H1 (cell line): Measurements from ENCODE around the gene VAPB. TPM values are rescaled to one million over a fixed set of nuclear protein-coding genes. Genes with fewer than 3 reads are reported as not detected.

ENCODE experiments used
- CTCF ChIA-PET: fragments of 300-600 bp; sonication (Branson Sonifier 250); formaldehyde crosslinking; loops from one replicate; lab custom pipeline; 2021; ENCODE audit not compliant: partially characterized antibody; lab: Charles Lee
- POLR2A ChIA-PET: fragments of 300-600 bp; sonication (Branson Sonifier 250); formaldehyde crosslinking; loops from one replicate; lab custom pipeline; 2021; ENCODE audit warnings: inconsistent platforms; ENCODE audit not compliant: partially characterized antibody; lab: Charles Lee
- DNase-seq, 2 experiments: peaks; one replicate each; pipeline versions ENCODE4 v3.0.0 to v3.0.0-alpha.2; 2010 to 2022; ENCODE audit warnings: low spot score in 2 of 2, low read depth in 1 of 2, mixed read lengths in 1 of 2
- FAIRE-seq: peaks from 2 replicates; lab custom pipeline; 2011; peaks lifted over from hg19 to GRCh38; lab: Jason Lieb, UNC
- H2AFZ ChIP-seq: 2 replicates; pipeline ENCODE4 v1.8.1; 2012; ENCODE audit warnings: low read length, inconsistent platforms
- H2AK5ac ChIP-seq: 2 replicates; pipeline ENCODE4 v1.6.1; 2013; ENCODE audit warnings: low read depth, low read length
- H2BK120ac ChIP-seq: replicated peaks from 2 replicates; pipeline ENCODE3; 2013; ENCODE audit warnings: low read depth, low read length, inconsistent platforms
- H2BK12ac ChIP-seq: 2 replicates; pipeline ENCODE4 v1.6.1; 2013; ENCODE audit warnings: low read depth, low read length
- H2BK15ac ChIP-seq: 2 replicates; pipeline ENCODE4 v1.6.1; 2013; ENCODE audit warnings: low read length
- H2BK20ac ChIP-seq: 2 replicates; pipeline ENCODE4 v1.6.1; 2013; ENCODE audit warnings: low read length
- H2BK5ac ChIP-seq: 2 replicates; pipeline ENCODE4 v1.6.1; 2013; ENCODE audit warnings: low read depth, low read length
- H3K14ac ChIP-seq: 2 replicates; pipeline ENCODE4 v1.6.1; 2013; ENCODE audit warnings: inconsistent platforms; ENCODE audit not compliant: insufficient read length
- H3K18ac ChIP-seq: 2 replicates; pipeline ENCODE4 v1.6.1; 2013; ENCODE audit warnings: low read length; ENCODE audit errors: extremely low read depth
- H3K23ac ChIP-seq: 2 replicates; pipeline ENCODE4 v1.6.1; 2013; ENCODE audit warnings: inconsistent platforms; ENCODE audit not compliant: insufficient read length
- H3K23me2 ChIP-seq: 2 replicates; pipeline ENCODE4 v1.6.1; 2013; ENCODE audit warnings: low read depth, low read length
- H3K27ac ChIP-seq: 2 replicates; pipeline ENCODE4 v1.6.1; 2011; ENCODE audit warnings: low read depth, low read length, inconsistent platforms
- H3K27me3 ChIP-seq, 4 experiments: replicated peaks in 1 of 4; 1 replicate in 1 of 4; 2 replicates in 3 of 4; pipeline versions ENCODE4 v1.6.1 to v1.8.1; 2011 to 2013; ENCODE audit warnings: low read length in 3 of 4, mild to moderate bottlenecking in 3 of 4, inconsistent platforms in 2 of 4, mixed read lengths in 2 of 4, moderate library complexity in 1 of 4; ENCODE audit not compliant: control insufficient read depth in 3 of 4, insufficient read depth in 3 of 4; ENCODE audit errors: extremely low read depth in 1 of 4
- H3K36me3 ChIP-seq, 4 experiments: 2 replicates each; pipeline versions ENCODE4 v1.6.1 to v1.8.1; 2011 to 2013; ENCODE audit warnings: mild to moderate bottlenecking in 4 of 4, low read length in 3 of 4, moderate library complexity in 2 of 4, control low read depth in 1 of 4, inconsistent platforms in 1 of 4; ENCODE audit not compliant: insufficient read depth in 4 of 4, control insufficient read depth in 2 of 4
- H3K4ac ChIP-seq: replicated peaks from 2 replicates; pipeline ENCODE3; 2013; ENCODE audit warnings: low read length, low read depth, mixed read lengths, inconsistent platforms; ENCODE audit not compliant: insufficient read length
- H3K4me1 ChIP-seq, 4 experiments: replicated peaks in 1 of 4; 1 replicate in 1 of 4; 2 replicates in 3 of 4; pipeline versions ENCODE4 v1.6.1 to v1.8.1; 2011 to 2013; ENCODE audit warnings: low read length in 3 of 4, inconsistent platforms in 2 of 4, mixed read lengths in 1 of 4; ENCODE audit not compliant: insufficient read depth in 4 of 4, control insufficient read depth in 3 of 4
- H3K4me2 ChIP-seq, 2 experiments: 2 replicates each; pipeline versions ENCODE4 v1.6.1 to v1.8.1; 2011 to 2013; ENCODE audit warnings: low read depth in 2 of 2, low read length in 2 of 2, control low read depth in 1 of 2, inconsistent platforms in 1 of 2, mild to moderate bottlenecking in 1 of 2; ENCODE audit not compliant: insufficient read depth in 1 of 2
- H3K4me3 ChIP-seq, 4 experiments: fragments of 200-600, 300-600 bp in 1 of 4; sonication (generic), shearing (Covaris generic), sonication (Bioruptor Twin) in 1 of 4; 2 replicates each; pipeline versions ENCODE4 v1.5.1 to v1.8.1; 2011 to 2016; ENCODE audit warnings: low read length in 4 of 4, low read depth in 3 of 4, control low read depth in 2 of 4, inconsistent platforms in 2 of 4, mild to moderate bottlenecking in 2 of 4, mixed read lengths in 1 of 4, moderate library complexity in 1 of 4; ENCODE audit not compliant: insufficient read depth in 2 of 4; ENCODE audit errors: extremely low read depth in 1 of 4
- H3K56ac ChIP-seq: replicated peaks from 2 replicates; pipeline ENCODE3; 2013; ENCODE audit warnings: low read depth, mild to moderate bottlenecking, mixed read lengths, low read length, inconsistent platforms; ENCODE audit not compliant: insufficient read length
- H3K79me1 ChIP-seq: 2 replicates; pipeline ENCODE4 v1.6.1; 2013; ENCODE audit warnings: low read depth, low read length, control low read depth
- H3K79me2 ChIP-seq, 2 experiments: 2 replicates each; pipeline versions ENCODE4 v1.6.1 to v1.8.1; 2012 to 2013; ENCODE audit warnings: low read length in 2 of 2, mild to moderate bottlenecking in 2 of 2, inconsistent platforms in 1 of 2; ENCODE audit not compliant: insufficient read depth in 2 of 2, control insufficient read depth in 1 of 2
- H3K9ac ChIP-seq, 4 experiments: replicated peaks in 1 of 4; 1 replicate in 1 of 4; 2 replicates in 3 of 4; pipeline versions ENCODE4 v1.6.1 to v1.8.1; 2011 to 2013; ENCODE audit warnings: low read depth in 3 of 4, low read length in 3 of 4, control low read depth in 2 of 4, mild to moderate bottlenecking in 2 of 4, moderate library complexity in 2 of 4, inconsistent platforms in 1 of 4; ENCODE audit errors: extremely low read depth in 1 of 4
- H3K9me3 ChIP-seq, 2 experiments: 2 replicates each; pipeline versions ENCODE4 v1.6.1 to v1.8.1; 2012 to 2013; ENCODE audit warnings: mild to moderate bottlenecking in 2 of 2, moderate library complexity in 2 of 2, control low read depth in 1 of 2, inconsistent platforms in 1 of 2, low read depth in 1 of 2, low read length in 1 of 2, mixed read lengths in 1 of 2; ENCODE audit not compliant: insufficient read depth in 2 of 2
- H4K20me1 ChIP-seq, 2 experiments: replicated peaks in 1 of 2; 2 replicates each; pipeline versions ENCODE3 to v1.8.1; 2011 to 2013; ENCODE audit warnings: inconsistent platforms in 2 of 2, low read length in 2 of 2, mild to moderate bottlenecking in 1 of 2; ENCODE audit not compliant: insufficient read depth in 2 of 2, control insufficient read depth in 1 of 2
- H4K5ac ChIP-seq: 2 replicates; pipeline ENCODE4 v1.6.1; 2013; ENCODE audit warnings: low read length, low read depth, mixed read lengths, inconsistent platforms; ENCODE audit not compliant: insufficient read length
- H4K8ac ChIP-seq: 2 replicates; pipeline ENCODE4 v1.8.0; 2013; ENCODE audit warnings: mild to moderate bottlenecking, moderate library complexity, low read length, inconsistent platforms; ENCODE audit not compliant: insufficient read depth; ENCODE audit errors: extremely low read depth
- H4K91ac ChIP-seq: replicated peaks from 2 replicates; pipeline ENCODE3; 2013; ENCODE audit warnings: low read length, mixed read lengths, inconsistent platforms; ENCODE audit not compliant: insufficient read length
- ASH2L ChIP-seq: fragments of 200-600, 300-600 bp; sonication (generic); IDR thresholded peaks from one replicate; pipeline ENCODE4 v1.7.1; 2017; ENCODE audit warnings: low read length
- NRF1 ChIP-seq: IDR thresholded peaks from 2 replicates; pipeline ENCODE4 v1.6.1; 2011; ENCODE audit warnings: mild to moderate bottlenecking, low read depth, low read length, improper control_type of control experiment
- SIN3A ChIP-seq, 2 experiments: IDR thresholded peaks in 1 of 2; conservative IDR thresholded peaks in 1 of 2; 2 replicates each; pipeline ENCODE4 v1.6.1; 2011 to 2012; ENCODE audit warnings: low read length in 2 of 2, improper control_type of control experiment in 1 of 2, low read depth in 1 of 2, mild to moderate bottlenecking in 1 of 2
- WGBS, 2 experiments: shearing (Covaris generic) in 1 of 2; methylation state at CpG; one replicate each; pipeline versions ENCODE4 v1.1.6 to v1.1.7; 2013 to 2015; ENCODE audit warnings: low lambda C conversion rate in 2 of 2, mixed read lengths in 2 of 2, inconsistent platforms in 1 of 2, low coverage in 1 of 2, missing lambda C conversion rate in 1 of 2; ENCODE audit not compliant: insufficient replicate concordance in 2 of 2, insufficient coverage in 1 of 2, insufficient read length in 1 of 2; ENCODE audit errors: extremely low coverage in 1 of 2, missing lambda C conversion rate in 1 of 2; 5-methylcytosine and 5-hydroxymethylcytosine counted together
- polyA plus RNA-seq, 7 experiments: library from polyadenylated mRNA; depleted of rRNA in 3 of 7; stranded (reverse) in 5 of 7; unstranded in 2 of 7; fragments of >200 nt in 5 of 7; fragments of 200-250 nt in 2 of 7; gene quantifications; 1 replicate in 5 of 7; 2 replicates in 1 of 7; 4 replicates in 1 of 7; pipeline versions ENCODE4 v1.2.1 to v1.2.3, GENCODE V29; 2011 to 2013; ENCODE audit warnings: missing spikeins in 2 of 7, mixed read lengths in 2 of 7
- total RNA-seq: library from RNA; stranded (reverse); fragmentation: NEBNext Ultra II Directional; extraction: Animal tissue kit (Norgen Biotek cat#: 25700); gene quantifications from 2 replicates; pipeline ENCODE4 v1.2.1, GENCODE V29; 2021
- TF ChIP-seq, protein P1 (sequence below), 3 experiments: IDR thresholded peaks; 1 replicate in 2 of 3; 2 replicates in 1 of 3; pipeline versions ENCODE4 v1.5.1 to v1.6.1; 2011; ENCODE audit warnings: low read length in 3 of 3, mild to moderate bottlenecking in 3 of 3, inconsistent platforms in 2 of 3, low read depth in 1 of 3, moderate library complexity in 1 of 3; ENCODE audit not compliant: insufficient read depth in 1 of 3; ENCODE audit errors: control extremely low read depth in 1 of 3
- TF ChIP-seq, protein P2 (sequence below): IDR thresholded peaks from 2 replicates; pipeline ENCODE4 v1.6.1; 2011; ENCODE audit warnings: low read length, improper control_type of control experiment
- TF ChIP-seq, protein P3 (sequence below): IDR thresholded peaks from 2 replicates; pipeline ENCODE4 v1.6.1; 2012; ENCODE audit warnings: inconsistent platforms

Gene VAPB
- total and polyA plus RNA-seq, 2 of the 8 experiments (the other 6 are each of a cell fraction or from before 2014, with no cell fraction given), result 24.4 to 62.8 TPM

DNA sequence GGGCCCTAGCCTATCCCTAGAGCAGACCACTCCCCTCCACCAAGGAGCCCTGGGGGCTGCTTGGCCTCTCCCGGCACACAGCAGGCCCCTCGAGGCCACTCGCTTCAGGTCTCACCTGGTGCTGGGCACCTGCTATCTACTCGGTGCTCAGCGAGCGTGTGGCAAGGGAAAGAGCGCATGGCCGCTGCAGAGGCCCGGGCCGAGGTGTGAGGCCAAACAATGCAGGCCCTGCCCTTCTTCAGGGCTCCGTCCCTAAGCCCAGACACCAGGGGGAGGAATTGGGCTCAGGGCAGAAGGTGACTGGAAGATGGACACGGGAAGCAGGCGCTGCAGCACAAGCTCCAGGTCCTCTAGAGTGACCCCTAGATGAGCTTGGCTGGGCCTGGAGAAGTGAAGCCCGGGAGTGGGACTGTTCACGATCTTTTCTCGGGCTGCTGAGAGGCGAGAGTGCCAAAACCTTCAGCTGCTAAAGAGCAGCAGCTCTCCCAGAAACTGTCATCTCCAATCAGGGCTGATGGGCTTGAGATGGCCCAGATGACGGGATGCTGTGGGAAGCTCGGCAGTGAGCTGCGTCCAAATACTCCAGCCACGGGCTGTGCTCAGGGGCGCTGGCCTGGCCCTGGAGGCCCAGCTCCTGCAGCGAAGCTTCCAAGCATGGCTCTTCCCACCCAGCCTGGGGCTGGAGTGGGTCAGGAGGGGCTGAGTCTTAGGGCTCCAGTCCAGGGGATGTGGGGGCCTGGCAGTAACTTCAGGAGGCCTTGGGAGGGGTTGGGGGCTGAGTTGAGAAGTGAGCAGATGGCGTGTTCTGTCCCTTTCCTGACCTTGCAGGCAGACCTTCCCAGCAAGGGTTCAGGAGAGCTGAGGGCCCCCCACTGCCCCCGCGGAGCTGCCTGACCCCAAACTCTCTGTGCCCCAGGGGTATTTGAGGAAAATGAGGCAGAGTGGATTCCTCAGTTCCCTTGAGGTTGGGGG is 82.5 kb downstream of the VAPB start:
- DNase-seq, result peak in 1 of 2 experiments; percentile 44
- TF ChIP-seq ASH2L (no peak), NRF1 (no peak), SIN3A (conservative IDR thresholded peaks at IDR 0.05 in 1 of 2, IDR thresholded peaks at IDR 0.05 in 1 of 2; ENCODE audit: low read depth in 1 of 2, low read length in 2 of 2) (no peak)
- TF ChIP-seq, protein P1, sequence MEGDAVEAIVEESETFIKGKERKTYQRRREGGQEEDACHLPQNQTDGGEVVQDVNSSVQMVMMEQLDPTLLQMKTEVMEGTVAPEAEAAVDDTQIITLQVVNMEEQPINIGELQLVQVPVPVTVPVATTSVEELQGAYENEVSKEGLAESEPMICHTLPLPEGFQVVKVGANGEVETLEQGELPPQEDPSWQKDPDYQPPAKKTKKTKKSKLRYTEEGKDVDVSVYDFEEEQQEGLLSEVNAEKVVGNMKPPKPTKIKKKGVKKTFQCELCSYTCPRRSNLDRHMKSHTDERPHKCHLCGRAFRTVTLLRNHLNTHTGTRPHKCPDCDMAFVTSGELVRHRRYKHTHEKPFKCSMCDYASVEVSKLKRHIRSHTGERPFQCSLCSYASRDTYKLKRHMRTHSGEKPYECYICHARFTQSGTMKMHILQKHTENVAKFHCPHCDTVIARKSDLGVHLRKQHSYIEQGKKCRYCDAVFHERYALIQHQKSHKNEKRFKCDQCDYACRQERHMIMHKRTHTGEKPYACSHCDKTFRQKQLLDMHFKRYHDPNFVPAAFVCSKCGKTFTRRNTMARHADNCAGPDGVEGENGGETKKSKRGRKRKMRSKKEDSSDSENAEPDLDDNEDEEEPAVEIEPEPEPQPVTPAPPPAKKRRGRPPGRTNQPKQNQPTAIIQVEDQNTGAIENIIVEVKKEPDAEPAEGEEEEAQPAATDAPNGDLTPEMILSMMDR (IDR thresholded peaks at IDR 0.05; ENCODE audit: control extremely low read depth in 1 of 3, insufficient read depth in 1 of 3, low read depth in 1 of 3, low read length in 3 of 3), result peak in 1 of 3 experiments; percentile 21; a peak in 1 of 4 replicates
- TF ChIP-seq, protein P2, sequence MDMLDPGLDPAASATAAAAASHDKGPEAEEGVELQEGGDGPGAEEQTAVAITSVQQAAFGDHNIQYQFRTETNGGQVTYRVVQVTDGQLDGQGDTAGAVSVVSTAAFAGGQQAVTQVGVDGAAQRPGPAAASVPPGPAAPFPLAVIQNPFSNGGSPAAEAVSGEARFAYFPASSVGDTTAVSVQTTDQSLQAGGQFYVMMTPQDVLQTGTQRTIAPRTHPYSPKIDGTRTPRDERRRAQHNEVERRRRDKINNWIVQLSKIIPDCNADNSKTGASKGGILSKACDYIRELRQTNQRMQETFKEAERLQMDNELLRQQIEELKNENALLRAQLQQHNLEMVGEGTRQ, result no peak
- TF ChIP-seq, protein P3, sequence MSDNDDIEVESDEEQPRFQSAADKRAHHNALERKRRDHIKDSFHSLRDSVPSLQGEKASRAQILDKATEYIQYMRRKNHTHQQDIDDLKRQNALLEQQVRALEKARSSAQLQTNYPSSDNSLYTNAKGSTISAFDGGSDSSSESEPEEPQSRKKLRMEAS, result peak; percentile 59

More for the DNA sequence above, 82.5 kb downstream of the VAPB start:
- Histone ChIP-seq H3K36me3 (no peaks in the 10 kb centered on the region), H3K4ac (no peak overlapping the region), H3K79me1 (no peaks in the 10 kb centered on the region), H2BK5ac (no peak overlapping the region), H2BK120ac (no peak overlapping the region), H2BK20ac (no peak overlapping the region), H2AFZ (no peak overlapping the region), H3K9ac (no peak overlapping the region), H3K27me3 (no peaks in the 10 kb centered on the region), H3K14ac (no peak overlapping the region), H2BK15ac (no peak overlapping the region), H3K27ac (no peak overlapping the region), H3K18ac (no peak overlapping the region), H3K9me3 (no peaks in the 10 kb centered on the region), H3K23me2 (no peaks in the 10 kb centered on the region), H3K4me1 (peaks cover 0 to 8% (median 4%) of the 10 kb centered on the region in 4 experiments; a peak in 5 of 7 replicates), H3K4me3 (no peak overlapping the region), H2AK5ac (no peak overlapping the region), H4K20me1 (no peaks in the 10 kb centered on the region), H4K8ac (no peak overlapping the region), H2BK12ac (no peak overlapping the region), H3K79me2 (no peaks in the 10 kb centered on the region), H4K5ac (no peak overlapping the region), H3K56ac (no peak overlapping the region), H3K4me2 (no peak overlapping the region), H4K91ac (no peak overlapping the region), H3K23ac (no peak overlapping the region)
- WGBS, 2 experiments, result 92% methylated on average over 25 of the region's 26 CpGs; no CpG with 5 or more reads in 1 of the 2 experiments
- ChIA-PET CTCF (interaction anchor here (0.5 to 2.2 kb wide), 5 partner anchors 10 to 849 kb away, joined by 3 to 10 read pairs (median 4); no protein-coding TSS in a partner anchor), POLR2A (no interaction called here)
- FAIRE-seq, result no peak
